H1 (cell line): ENCODE results near the gene XPNPEP3. TPM values are rescaled to one million over a fixed set of nuclear protein-coding genes. Genes with fewer than 3 reads are reported as not detected.

ENCODE experiments used
- CTCF ChIA-PET: fragments of 300-600 bp; sonication (Branson Sonifier 250); formaldehyde crosslinking; loops from one replicate; lab custom pipeline; 2021; ENCODE audit not compliant: partially characterized antibody; lab: Charles Lee
- POLR2A ChIA-PET: fragments of 300-600 bp; sonication (Branson Sonifier 250); formaldehyde crosslinking; loops from one replicate; lab custom pipeline; 2021; ENCODE audit warnings: inconsistent platforms; ENCODE audit not compliant: partially characterized antibody; lab: Charles Lee
- DNase-seq, 2 experiments: peaks; one replicate each; pipeline versions ENCODE4 v3.0.0 to v3.0.0-alpha.2; 2010 to 2022; ENCODE audit warnings: low spot score in 2 of 2, low read depth in 1 of 2, mixed read lengths in 1 of 2
- FAIRE-seq: peaks from 2 replicates; lab custom pipeline; 2011; peaks lifted over from hg19 to GRCh38; lab: Jason Lieb, UNC
- H2AFZ ChIP-seq: 2 replicates; pipeline ENCODE4 v1.8.1; 2012; ENCODE audit warnings: low read length, inconsistent platforms
- H2AK5ac ChIP-seq: 2 replicates; pipeline ENCODE4 v1.6.1; 2013; ENCODE audit warnings: low read depth, low read length
- H2BK120ac ChIP-seq: replicated peaks from 2 replicates; pipeline ENCODE3; 2013; ENCODE audit warnings: low read depth, low read length, inconsistent platforms
- H2BK12ac ChIP-seq: 2 replicates; pipeline ENCODE4 v1.6.1; 2013; ENCODE audit warnings: low read depth, low read length
- H2BK15ac ChIP-seq: 2 replicates; pipeline ENCODE4 v1.6.1; 2013; ENCODE audit warnings: low read length
- H2BK20ac ChIP-seq: 2 replicates; pipeline ENCODE4 v1.6.1; 2013; ENCODE audit warnings: low read length
- H2BK5ac ChIP-seq: 2 replicates; pipeline ENCODE4 v1.6.1; 2013; ENCODE audit warnings: low read depth, low read length
- H3K14ac ChIP-seq: 2 replicates; pipeline ENCODE4 v1.6.1; 2013; ENCODE audit warnings: inconsistent platforms; ENCODE audit not compliant: insufficient read length
- H3K18ac ChIP-seq: 2 replicates; pipeline ENCODE4 v1.6.1; 2013; ENCODE audit warnings: low read length; ENCODE audit errors: extremely low read depth
- H3K23ac ChIP-seq: 2 replicates; pipeline ENCODE4 v1.6.1; 2013; ENCODE audit warnings: inconsistent platforms; ENCODE audit not compliant: insufficient read length
- H3K23me2 ChIP-seq: 2 replicates; pipeline ENCODE4 v1.6.1; 2013; ENCODE audit warnings: low read depth, low read length
- H3K27ac ChIP-seq: 2 replicates; pipeline ENCODE4 v1.6.1; 2011; ENCODE audit warnings: low read depth, low read length, inconsistent platforms
- H3K27me3 ChIP-seq, 4 experiments: replicated peaks in 1 of 4; 1 replicate in 1 of 4; 2 replicates in 3 of 4; pipeline versions ENCODE4 v1.6.1 to v1.8.1; 2011 to 2013; ENCODE audit warnings: low read length in 3 of 4, mild to moderate bottlenecking in 3 of 4, inconsistent platforms in 2 of 4, mixed read lengths in 2 of 4, moderate library complexity in 1 of 4; ENCODE audit not compliant: control insufficient read depth in 3 of 4, insufficient read depth in 3 of 4; ENCODE audit errors: extremely low read depth in 1 of 4
- H3K36me3 ChIP-seq, 4 experiments: 2 replicates each; pipeline versions ENCODE4 v1.6.1 to v1.8.1; 2011 to 2013; ENCODE audit warnings: mild to moderate bottlenecking in 4 of 4, low read length in 3 of 4, moderate library complexity in 2 of 4, control low read depth in 1 of 4, inconsistent platforms in 1 of 4; ENCODE audit not compliant: insufficient read depth in 4 of 4, control insufficient read depth in 2 of 4
- H3K4ac ChIP-seq: replicated peaks from 2 replicates; pipeline ENCODE3; 2013; ENCODE audit warnings: low read length, low read depth, mixed read lengths, inconsistent platforms; ENCODE audit not compliant: insufficient read length
- H3K4me1 ChIP-seq, 4 experiments: replicated peaks in 1 of 4; 1 replicate in 1 of 4; 2 replicates in 3 of 4; pipeline versions ENCODE4 v1.6.1 to v1.8.1; 2011 to 2013; ENCODE audit warnings: low read length in 3 of 4, inconsistent platforms in 2 of 4, mixed read lengths in 1 of 4; ENCODE audit not compliant: insufficient read depth in 4 of 4, control insufficient read depth in 3 of 4
- H3K4me2 ChIP-seq, 2 experiments: 2 replicates each; pipeline versions ENCODE4 v1.6.1 to v1.8.1; 2011 to 2013; ENCODE audit warnings: low read depth in 2 of 2, low read length in 2 of 2, control low read depth in 1 of 2, inconsistent platforms in 1 of 2, mild to moderate bottlenecking in 1 of 2; ENCODE audit not compliant: insufficient read depth in 1 of 2
- H3K4me3 ChIP-seq, 4 experiments: fragments of 200-600, 300-600 bp in 1 of 4; sonication (generic), shearing (Covaris generic), sonication (Bioruptor Twin) in 1 of 4; 2 replicates each; pipeline versions ENCODE4 v1.5.1 to v1.8.1; 2011 to 2016; ENCODE audit warnings: low read length in 4 of 4, low read depth in 3 of 4, control low read depth in 2 of 4, inconsistent platforms in 2 of 4, mild to moderate bottlenecking in 2 of 4, mixed read lengths in 1 of 4, moderate library complexity in 1 of 4; ENCODE audit not compliant: insufficient read depth in 2 of 4; ENCODE audit errors: extremely low read depth in 1 of 4
- H3K56ac ChIP-seq: replicated peaks from 2 replicates; pipeline ENCODE3; 2013; ENCODE audit warnings: low read depth, mild to moderate bottlenecking, mixed read lengths, low read length, inconsistent platforms; ENCODE audit not compliant: insufficient read length
- H3K79me1 ChIP-seq: 2 replicates; pipeline ENCODE4 v1.6.1; 2013; ENCODE audit warnings: low read depth, low read length, control low read depth
- H3K79me2 ChIP-seq, 2 experiments: 2 replicates each; pipeline versions ENCODE4 v1.6.1 to v1.8.1; 2012 to 2013; ENCODE audit warnings: low read length in 2 of 2, mild to moderate bottlenecking in 2 of 2, inconsistent platforms in 1 of 2; ENCODE audit not compliant: insufficient read depth in 2 of 2, control insufficient read depth in 1 of 2
- H3K9ac ChIP-seq, 4 experiments: replicated peaks in 1 of 4; 1 replicate in 1 of 4; 2 replicates in 3 of 4; pipeline versions ENCODE4 v1.6.1 to v1.8.1; 2011 to 2013; ENCODE audit warnings: low read depth in 3 of 4, low read length in 3 of 4, control low read depth in 2 of 4, mild to moderate bottlenecking in 2 of 4, moderate library complexity in 2 of 4, inconsistent platforms in 1 of 4; ENCODE audit errors: extremely low read depth in 1 of 4
- H3K9me3 ChIP-seq, 2 experiments: 2 replicates each; pipeline versions ENCODE4 v1.6.1 to v1.8.1; 2012 to 2013; ENCODE audit warnings: mild to moderate bottlenecking in 2 of 2, moderate library complexity in 2 of 2, control low read depth in 1 of 2, inconsistent platforms in 1 of 2, low read depth in 1 of 2, low read length in 1 of 2, mixed read lengths in 1 of 2; ENCODE audit not compliant: insufficient read depth in 2 of 2
- H4K20me1 ChIP-seq, 2 experiments: replicated peaks in 1 of 2; 2 replicates each; pipeline versions ENCODE3 to v1.8.1; 2011 to 2013; ENCODE audit warnings: inconsistent platforms in 2 of 2, low read length in 2 of 2, mild to moderate bottlenecking in 1 of 2; ENCODE audit not compliant: insufficient read depth in 2 of 2, control insufficient read depth in 1 of 2
- H4K5ac ChIP-seq: 2 replicates; pipeline ENCODE4 v1.6.1; 2013; ENCODE audit warnings: low read length, low read depth, mixed read lengths, inconsistent platforms; ENCODE audit not compliant: insufficient read length
- H4K8ac ChIP-seq: 2 replicates; pipeline ENCODE4 v1.8.0; 2013; ENCODE audit warnings: mild to moderate bottlenecking, moderate library complexity, low read length, inconsistent platforms; ENCODE audit not compliant: insufficient read depth; ENCODE audit errors: extremely low read depth
- H4K91ac ChIP-seq: replicated peaks from 2 replicates; pipeline ENCODE3; 2013; ENCODE audit warnings: low read length, mixed read lengths, inconsistent platforms; ENCODE audit not compliant: insufficient read length
- CEBPB ChIP-seq: IDR thresholded peaks from 2 replicates; pipeline ENCODE4 v1.6.1; 2012; ENCODE audit warnings: low read depth, low read length
- CHD1 ChIP-seq: IDR thresholded peaks from 2 replicates; pipeline ENCODE4 v1.6.1; 2012; ENCODE audit warnings: low read depth, low read length, improper control_type of control experiment
- FOSL1 ChIP-seq: IDR thresholded peaks from 2 replicates; pipeline ENCODE4 v1.6.1; 2011; ENCODE audit warnings: mild to moderate bottlenecking, low read depth, low read length, moderate library complexity; ENCODE audit not compliant: insufficient read depth
- SIRT6 ChIP-seq: IDR thresholded peaks from one replicate; pipeline ENCODE4 v1.7.1; 2012; ENCODE audit warnings: low read length, inconsistent platforms
- SP1 ChIP-seq: IDR thresholded peaks from 2 replicates; pipeline ENCODE4 v1.6.1; 2011; ENCODE audit warnings: low read depth, low read length
- YY1 ChIP-seq: IDR thresholded peaks from 2 replicates; pipeline ENCODE4 v1.6.1; 2011; ENCODE audit warnings: low read depth, mild to moderate bottlenecking, low read length
- WGBS, 2 experiments: shearing (Covaris generic) in 1 of 2; methylation state at CpG; one replicate each; pipeline versions ENCODE4 v1.1.6 to v1.1.7; 2013 to 2015; ENCODE audit warnings: low lambda C conversion rate in 2 of 2, mixed read lengths in 2 of 2, inconsistent platforms in 1 of 2, low coverage in 1 of 2, missing lambda C conversion rate in 1 of 2; ENCODE audit not compliant: insufficient replicate concordance in 2 of 2, insufficient coverage in 1 of 2, insufficient read length in 1 of 2; ENCODE audit errors: extremely low coverage in 1 of 2, missing lambda C conversion rate in 1 of 2; 5-methylcytosine and 5-hydroxymethylcytosine counted together
- polyA plus RNA-seq, 7 experiments: library from polyadenylated mRNA; depleted of rRNA in 3 of 7; stranded (reverse) in 5 of 7; unstranded in 2 of 7; fragments of >200 nt in 5 of 7; fragments of 200-250 nt in 2 of 7; gene quantifications; 1 replicate in 5 of 7; 2 replicates in 1 of 7; 4 replicates in 1 of 7; pipeline versions ENCODE4 v1.2.1 to v1.2.3, GENCODE V29; 2011 to 2013; ENCODE audit warnings: missing spikeins in 2 of 7, mixed read lengths in 2 of 7
- total RNA-seq: library from RNA; stranded (reverse); fragmentation: NEBNext Ultra II Directional; extraction: Animal tissue kit (Norgen Biotek cat#: 25700); gene quantifications from 2 replicates; pipeline ENCODE4 v1.2.1, GENCODE V29; 2021
- TF ChIP-seq, protein P1 (sequence below), 3 experiments: IDR thresholded peaks; 1 replicate in 2 of 3; 2 replicates in 1 of 3; pipeline versions ENCODE4 v1.5.1 to v1.6.1; 2011; ENCODE audit warnings: low read length in 3 of 3, mild to moderate bottlenecking in 3 of 3, inconsistent platforms in 2 of 3, low read depth in 1 of 3, moderate library complexity in 1 of 3; ENCODE audit not compliant: insufficient read depth in 1 of 3; ENCODE audit errors: control extremely low read depth in 1 of 3

The XPNPEP3 gene
- total and polyA plus RNA-seq, 2 of the 8 experiments (the other 6 are each of a cell fraction or from before 2014, with no cell fraction given), result 25.8 to 29.2 TPM

DNA sequence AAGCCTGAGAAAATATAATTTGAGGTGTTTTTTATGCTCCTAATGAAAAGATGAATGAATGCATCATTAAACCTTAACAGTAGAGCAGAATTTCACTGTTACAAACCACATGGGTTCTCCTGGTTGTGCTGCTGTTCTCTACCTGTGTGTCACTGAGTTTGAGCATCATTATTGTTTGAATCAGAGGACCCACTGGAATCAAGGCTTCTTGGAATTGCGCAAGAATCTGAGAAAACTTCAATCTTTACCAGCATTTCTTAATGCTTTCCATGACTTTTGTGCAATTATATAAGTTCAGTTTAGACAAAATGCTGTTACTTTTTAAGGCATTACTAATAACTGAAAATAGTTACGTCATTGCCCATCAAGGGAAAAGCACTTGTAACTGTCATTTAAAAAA, 75.4 kb downstream of the XPNPEP3 start:
- Histone ChIP-seq H4K91ac (no peak overlapping the region), H3K4ac (no peak overlapping the region), H3K4me3 (no peak overlapping the region), H2AK5ac (no peak overlapping the region), H3K56ac (no peak overlapping the region), H4K5ac (no peak overlapping the region), H3K27me3 (no peaks in the 10 kb centered on the region), H4K8ac (no peak overlapping the region), H4K20me1 (no peaks in the 10 kb centered on the region), H3K23ac (no peak overlapping the region), H2AFZ (no peak overlapping the region), H2BK15ac (no peak overlapping the region), H2BK20ac (no peak overlapping the region), H3K18ac (no peak overlapping the region), H2BK5ac (no peak overlapping the region), H3K14ac (no peak overlapping the region), H3K36me3 (peaks cover 0 to 6% (median 3%) of the 10 kb centered on the region in 4 experiments; a peak in 2 of 8 replicates), H3K4me2 (no peak overlapping the region), H2BK120ac (no peak overlapping the region), H3K4me1 (no peaks in the 10 kb centered on the region), H2BK12ac (no peak overlapping the region), H3K23me2 (no peaks in the 10 kb centered on the region), H3K79me2 (no peaks in the 10 kb centered on the region), H3K9me3 (no peaks in the 10 kb centered on the region), H3K9ac (no peak overlapping the region), H3K79me1 (no peaks in the 10 kb centered on the region), H3K27ac (no peak overlapping the region)
- FAIRE-seq (no peak), DNase-seq (no peak)
- POLR2A ChIA-PET, result interaction anchor here (0.6 kb wide), 1 partner anchor 9 kb away, joined by 4 read pairs; no protein-coding TSS in a partner anchor
- 85% methylated on average over 2 of the region's 2 CpGs; no CpG with 5 or more reads in 1 of the 2 experiments for WGBS, 2 experiments
- CTCF ChIA-PET, result interaction anchor here (2.3 kb wide), 1 partner anchor 10 kb away, joined by 17 read pairs; no protein-coding TSS in a partner anchor
- no peak for TF ChIP-seq YY1
- no peak for TF ChIP-seq FOSL1
- no peak for TF ChIP-seq SP1
- TF ChIP-seq SIRT6, result no peak
- TF ChIP-seq, protein P1, sequence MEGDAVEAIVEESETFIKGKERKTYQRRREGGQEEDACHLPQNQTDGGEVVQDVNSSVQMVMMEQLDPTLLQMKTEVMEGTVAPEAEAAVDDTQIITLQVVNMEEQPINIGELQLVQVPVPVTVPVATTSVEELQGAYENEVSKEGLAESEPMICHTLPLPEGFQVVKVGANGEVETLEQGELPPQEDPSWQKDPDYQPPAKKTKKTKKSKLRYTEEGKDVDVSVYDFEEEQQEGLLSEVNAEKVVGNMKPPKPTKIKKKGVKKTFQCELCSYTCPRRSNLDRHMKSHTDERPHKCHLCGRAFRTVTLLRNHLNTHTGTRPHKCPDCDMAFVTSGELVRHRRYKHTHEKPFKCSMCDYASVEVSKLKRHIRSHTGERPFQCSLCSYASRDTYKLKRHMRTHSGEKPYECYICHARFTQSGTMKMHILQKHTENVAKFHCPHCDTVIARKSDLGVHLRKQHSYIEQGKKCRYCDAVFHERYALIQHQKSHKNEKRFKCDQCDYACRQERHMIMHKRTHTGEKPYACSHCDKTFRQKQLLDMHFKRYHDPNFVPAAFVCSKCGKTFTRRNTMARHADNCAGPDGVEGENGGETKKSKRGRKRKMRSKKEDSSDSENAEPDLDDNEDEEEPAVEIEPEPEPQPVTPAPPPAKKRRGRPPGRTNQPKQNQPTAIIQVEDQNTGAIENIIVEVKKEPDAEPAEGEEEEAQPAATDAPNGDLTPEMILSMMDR (IDR thresholded peaks at IDR 0.05; ENCODE audit: control extremely low read depth in 1 of 3, insufficient read depth in 1 of 3, low read depth in 1 of 3, low read length in 3 of 3), result no peak
- TF ChIP-seq CEBPB, result peak; percentile 88
- TF ChIP-seq CHD1, result no peak
